T-helper 1 cell (primary cell): Measurements from ENCODE around the gene THY1.
"Not testable (repeated sequence)": the region's sequence is repeated elsewhere in the genome, so short reads cannot be mapped to it uniquely, and the experiment has no call there.

Experiments used
- DNase-seq, 5 donors: peaks; one replicate each; pipeline ENCODE4 v3.0.0-alpha.2; 2012 to 2020

The THY1 gene

DNA sequence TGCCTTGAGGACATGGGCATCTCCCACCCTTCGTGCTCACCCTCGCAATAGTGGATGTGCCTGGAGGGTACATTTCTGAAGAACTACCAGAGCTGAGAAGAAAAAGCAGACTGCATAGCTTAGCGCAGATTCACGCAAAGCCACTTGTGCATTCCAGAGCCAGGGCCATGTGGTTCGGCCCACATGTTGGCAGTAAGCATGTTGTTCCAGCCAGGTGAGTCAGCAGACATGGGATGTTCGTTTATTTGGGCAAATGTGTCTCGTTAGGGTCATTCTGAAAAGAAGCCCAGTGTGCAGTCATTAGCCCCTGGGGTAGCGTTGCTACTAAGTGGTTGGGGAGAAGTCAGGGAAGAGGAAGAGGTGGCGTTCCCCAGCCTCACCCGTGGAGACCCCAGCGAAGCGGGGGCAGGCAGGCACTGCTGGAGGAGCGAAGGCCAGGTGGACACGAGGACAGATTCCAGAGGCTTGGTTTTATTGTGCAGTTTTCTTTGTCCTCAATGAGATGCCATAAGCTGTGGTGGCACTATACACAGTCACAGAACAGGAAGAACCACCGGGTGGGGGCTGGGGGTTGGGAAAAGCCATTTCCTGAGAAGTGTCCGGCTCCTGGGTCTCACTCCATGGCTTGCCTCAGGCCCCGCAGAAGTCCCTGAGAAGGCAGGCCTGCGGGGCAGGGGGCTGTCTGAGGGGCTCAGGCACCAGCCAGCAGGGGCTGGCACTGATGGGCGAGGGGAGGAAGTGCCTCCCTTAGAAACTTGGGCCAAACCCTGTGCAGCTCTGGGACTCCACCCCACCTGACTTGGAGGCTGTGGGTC is 5.0 kb downstream of the THY1 start:
- DNase-seq, result no peak

DNA sequence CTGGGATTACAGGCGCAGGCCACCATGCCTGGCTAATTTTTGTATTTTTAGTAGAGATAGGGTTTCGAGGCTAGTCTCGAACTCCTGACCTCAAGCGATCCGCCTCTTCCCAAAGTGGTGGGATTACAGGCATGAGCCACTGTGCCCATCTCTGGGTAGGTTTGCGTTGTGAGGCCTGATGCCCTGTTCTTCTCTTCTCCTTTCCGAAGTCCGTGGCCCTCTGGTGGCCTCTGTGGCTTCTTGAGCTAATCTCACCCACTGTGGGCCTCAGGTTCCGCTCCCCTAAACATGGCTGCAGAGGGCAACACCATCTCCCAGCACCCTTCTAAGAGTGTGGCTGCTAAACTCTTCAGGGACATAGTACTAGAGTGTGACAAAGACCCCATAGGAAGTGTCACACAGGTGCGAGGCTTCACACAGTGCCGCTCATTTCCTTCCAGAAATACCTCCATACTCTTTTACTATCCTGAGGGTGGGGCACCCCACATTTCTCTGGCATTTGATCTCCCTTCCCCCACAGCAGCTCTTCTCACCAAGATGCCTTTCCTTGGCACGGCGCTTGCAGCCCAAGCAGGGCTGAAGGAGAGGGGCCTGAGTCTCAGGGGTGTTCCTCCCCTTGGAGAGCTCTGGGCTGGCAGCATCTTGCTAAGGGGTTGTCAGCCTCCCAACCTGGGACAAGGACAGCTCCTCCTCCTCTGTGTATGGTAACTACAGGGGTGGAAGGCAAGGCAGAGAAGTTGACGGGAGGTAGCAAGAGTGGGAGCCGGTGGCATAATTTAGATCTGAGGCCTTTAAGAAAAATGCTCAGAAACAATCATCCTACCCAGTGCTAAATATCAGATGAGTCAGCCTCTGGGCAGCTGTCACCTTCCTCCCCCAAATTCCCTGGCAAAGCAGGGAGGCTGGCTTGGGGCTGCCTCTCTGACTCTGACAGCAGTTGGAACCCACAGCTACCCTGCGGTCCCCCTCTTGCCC is 6.1 kb downstream of the THY1 start:
- no peak for DNase-seq

DNA sequence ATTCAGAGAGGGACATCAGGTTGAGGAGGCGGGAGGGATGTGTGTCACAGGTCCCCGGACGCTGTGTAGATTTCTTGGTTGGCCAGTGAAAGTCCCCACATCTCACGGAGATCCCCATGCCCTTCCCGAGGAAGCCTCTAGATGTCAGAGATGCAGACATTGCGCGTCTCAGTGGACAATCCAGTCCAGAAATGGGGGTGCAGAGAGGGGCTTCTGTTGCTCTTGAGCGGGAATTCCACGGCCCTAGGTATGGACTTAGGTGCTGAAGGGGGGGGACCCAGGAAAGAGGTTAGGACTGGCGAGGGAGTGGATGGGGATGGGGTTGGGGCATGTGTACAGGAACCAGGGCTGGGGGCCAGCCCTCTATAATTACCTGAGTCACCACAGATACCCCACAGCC is 7.0 kb downstream of the THY1 start:
- DNase-seq, result no peak

- no peak for DNase-seq
Measured at GRCh38 chr11:119415517-119415916, 7.5 kb downstream of the THY1 start.

GRCh38 chr11:119414734-119415133 is 8.2 kb downstream of the THY1 start:
- DNase-seq, result no peak

DNA sequence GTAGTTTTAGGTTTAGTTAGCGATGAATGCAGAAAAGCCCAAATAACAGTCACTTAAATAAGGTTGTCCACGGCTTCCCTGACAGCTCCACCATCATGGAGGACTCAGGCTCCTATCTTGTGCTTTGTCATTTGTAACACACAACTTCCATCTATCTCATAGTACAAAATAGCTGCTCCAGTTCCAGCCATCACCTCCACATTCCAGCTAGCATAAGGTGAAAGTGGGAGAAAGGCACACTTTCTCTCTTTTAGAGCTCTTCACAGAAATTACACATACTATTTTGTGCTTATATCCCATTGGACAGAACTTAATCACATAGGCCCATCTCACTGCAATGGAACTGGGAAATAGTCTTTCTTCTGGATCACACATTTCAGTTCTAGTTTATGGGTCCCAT is 8.7 kb downstream of the THY1 start:
- DNase-seq, result no peak

DNA sequence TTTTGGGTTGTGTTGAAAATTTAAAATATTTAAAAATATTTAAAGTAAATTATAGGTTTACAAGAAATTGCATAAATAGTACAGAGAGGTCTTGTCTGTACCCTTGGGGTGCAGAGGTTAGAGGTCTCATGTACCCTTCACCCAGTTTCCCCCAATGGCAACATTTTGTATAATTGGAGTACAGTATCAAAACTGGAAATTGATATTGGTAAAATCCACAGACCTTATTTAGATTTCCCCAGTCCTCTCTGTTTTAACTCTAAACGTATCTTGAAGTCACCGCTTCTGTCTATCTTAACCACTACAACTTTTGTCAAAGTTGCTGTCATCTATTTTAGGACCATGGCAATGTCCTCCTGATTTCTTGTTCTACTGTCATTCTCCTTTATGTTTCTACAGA is 10.9 kb downstream of the THY1 start:
- no peak for DNase-seq

- DNase-seq, result no peak
Measured at GRCh38 chr11:119410501-119410900, 12.5 kb downstream of the THY1 start.

- no peak for DNase-seq
Measured at GRCh38 chr11:119409731-119410130, 13.2 kb downstream of the THY1 start.

- no peak for DNase-seq
Measured at GRCh38 chr11:119406005-119406404, 17.0 kb downstream of the THY1 start.

DNA sequence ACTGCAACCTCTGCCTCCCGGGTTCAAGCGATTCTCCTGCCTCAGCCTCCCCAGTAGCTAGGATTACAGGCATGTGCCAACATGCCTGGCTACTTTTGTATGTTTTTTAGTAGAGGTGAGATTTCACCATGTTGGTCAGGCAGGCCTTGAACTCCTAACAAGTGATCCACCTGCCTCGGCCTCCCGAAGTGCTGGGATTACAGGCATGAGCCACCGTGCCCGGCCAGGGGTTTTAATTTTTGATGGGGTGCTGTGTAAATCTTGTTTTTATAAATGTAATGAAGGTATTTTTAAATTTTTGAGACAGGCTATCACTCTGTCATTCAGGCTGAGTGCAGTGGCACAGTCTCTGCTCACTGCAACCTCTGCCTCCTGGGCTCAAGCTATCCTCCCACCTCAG is 17.5 kb downstream of the THY1 start:
- DNase-seq, result not testable (repeated sequence)

DNA sequence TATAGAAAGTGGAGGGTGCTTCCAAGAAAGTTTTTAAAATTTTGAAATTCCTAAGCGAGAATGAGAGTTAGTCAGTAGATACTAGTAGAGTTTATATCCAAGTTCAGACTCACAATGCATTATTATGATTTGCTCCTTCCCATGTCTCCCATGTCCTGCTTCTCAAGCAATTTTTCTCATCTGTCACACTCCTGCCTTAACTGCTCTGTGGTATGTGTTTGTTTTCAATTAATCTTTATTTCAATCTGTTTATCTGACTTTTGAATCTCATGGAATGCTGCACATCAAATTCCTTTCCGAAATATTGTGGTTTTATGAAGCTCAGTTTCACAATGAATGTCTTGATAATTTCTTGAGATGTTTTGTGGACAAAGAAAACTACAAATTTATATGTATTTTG is 18.1 kb downstream of the THY1 start:
- no peak for DNase-seq

GRCh38 chr11:119403021-119403420 is 20.0 kb downstream of the THY1 start:
- DNase-seq, result no peak

DNA sequence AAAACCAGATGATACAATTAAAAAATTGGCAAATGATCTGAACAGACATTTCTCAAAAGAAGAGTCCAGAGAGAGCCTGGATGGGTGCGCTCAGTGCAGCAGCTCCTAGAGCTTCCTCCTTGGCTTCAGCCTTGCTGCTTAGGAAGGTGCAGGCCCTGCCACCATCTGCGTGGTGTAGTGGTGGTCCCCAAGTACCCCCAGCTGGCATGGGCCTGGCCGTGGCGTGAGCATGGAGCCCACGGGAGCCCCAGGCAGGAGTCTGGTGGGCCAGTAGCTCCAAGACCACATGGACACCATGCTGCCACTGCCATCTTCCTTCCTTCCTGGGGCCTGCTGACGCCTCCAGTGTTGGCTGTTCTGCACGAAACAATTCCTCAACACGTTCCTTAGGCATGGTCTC is 20.5 kb downstream of the THY1 start:
- DNase-seq, result no peak

- no peak for DNase-seq
Measured at GRCh38 chr11:119400860-119401259, 22.1 kb downstream of the THY1 start.

DNA sequence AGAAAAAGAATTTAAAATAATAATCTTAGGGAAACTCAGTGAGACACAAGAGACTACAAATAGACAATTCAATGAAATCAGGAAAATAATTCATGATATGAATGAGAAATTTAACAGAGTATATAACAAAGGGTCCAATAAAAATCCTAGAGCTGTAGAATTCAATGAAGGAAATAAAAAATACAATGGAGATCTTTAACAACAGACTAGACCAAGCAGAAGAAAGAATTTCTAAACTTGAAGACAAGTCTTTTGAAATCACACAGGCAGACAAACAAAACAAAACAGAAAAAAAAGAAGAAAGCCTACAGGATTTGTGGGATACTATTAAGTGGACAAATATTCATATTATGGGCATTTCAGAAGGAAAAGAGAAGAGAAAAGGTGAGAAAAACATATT is 25.2 kb downstream of the THY1 start:
- no peak for DNase-seq

GRCh38 chr11:119396835-119397234 is 26.1 kb downstream of the THY1 start:
- no peak for DNase-seq

DNA sequence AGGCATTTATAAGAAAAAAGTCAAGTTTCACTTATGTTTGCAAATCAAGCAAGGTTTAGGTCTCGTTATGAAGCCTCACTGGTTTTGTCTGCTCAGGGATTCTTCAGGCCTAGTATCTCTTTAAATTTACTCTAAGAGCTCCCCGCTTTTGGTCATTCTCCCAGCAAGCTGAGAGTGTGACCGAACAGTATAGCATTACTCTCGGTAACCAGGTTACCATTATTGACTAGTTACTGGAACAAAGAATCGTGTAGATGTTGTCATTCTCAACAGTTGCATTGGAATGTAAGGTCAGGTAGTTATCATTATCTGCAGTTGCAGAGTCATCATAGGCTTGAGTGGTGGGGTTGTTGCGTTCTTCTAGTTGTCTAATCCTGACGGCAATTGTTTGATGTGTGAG is 31.7 kb downstream of the THY1 start:
- no peak for DNase-seq

DNA sequence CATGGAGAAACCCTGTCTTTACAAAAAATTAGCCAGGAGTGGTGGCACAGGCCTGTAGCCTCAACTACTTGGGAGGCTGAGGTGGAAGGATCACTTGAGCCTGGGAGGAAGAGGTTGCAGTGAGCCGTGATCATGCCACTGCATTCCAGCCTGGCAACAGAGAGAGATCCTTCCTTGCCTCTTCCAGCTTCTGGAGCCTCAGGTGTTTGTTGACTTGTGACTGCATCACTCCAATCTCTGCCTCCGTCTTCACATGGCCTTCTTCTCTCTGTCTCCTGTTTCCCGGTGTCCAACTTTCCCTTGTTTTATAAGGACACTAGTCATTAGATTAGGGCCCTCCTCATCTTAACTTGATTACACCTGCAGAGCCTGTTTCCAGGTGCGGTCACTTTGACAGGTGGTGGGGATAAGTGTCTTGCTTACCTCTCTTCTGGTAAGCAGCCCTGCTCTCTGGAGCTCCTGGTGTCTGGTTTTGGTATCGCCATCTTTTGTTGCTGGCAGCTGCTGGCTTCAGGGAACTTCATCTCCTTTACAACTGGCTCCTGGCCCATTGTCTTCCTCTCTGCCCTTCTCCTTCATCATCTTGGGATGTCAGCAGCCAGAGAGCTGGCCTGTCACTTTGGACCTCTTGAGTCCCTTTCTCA is 33.2 kb downstream of the THY1 start:
- DNase-seq, result no peak

GRCh38 chr11:119388103-119388502 is 34.9 kb downstream of the THY1 start:
- no peak for DNase-seq

DNA sequence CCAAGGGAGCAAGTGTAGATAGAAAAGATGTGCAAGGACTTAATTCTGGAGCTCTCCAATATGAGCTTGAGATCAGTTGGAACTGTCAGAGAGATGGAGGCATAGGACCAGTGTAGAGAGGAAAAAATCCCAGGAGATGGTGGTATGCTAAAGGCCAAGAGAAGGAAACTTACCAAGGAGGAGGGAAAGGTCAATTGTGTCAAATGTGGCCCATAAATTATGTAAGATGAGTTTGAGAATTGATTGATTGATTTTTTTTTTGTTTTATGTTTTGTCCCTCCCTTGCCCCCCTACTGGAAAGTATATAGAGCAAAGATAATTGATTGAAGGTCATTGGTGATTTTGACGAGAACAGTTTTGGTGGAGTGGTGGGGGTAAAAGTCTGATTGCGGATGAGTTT is 38.6 kb downstream of the THY1 start:
- no peak for DNase-seq

GRCh38 chr11:119382513-119382912 is 40.5 kb downstream of the THY1 start:
- not testable (repeated sequence) for DNase-seq

- no peak for DNase-seq
Measured at GRCh38 chr11:119382101-119382500, 40.9 kb downstream of the THY1 start.
